ENCODE measurements around the gene CLEC4D.
"Not testable (repeated sequence)": the region's sequence is repeated elsewhere in the genome, so short reads cannot be mapped to it uniquely, and the experiment has no call there.

The CLEC4D gene

GRCh38 chr12:8513256-8513655 is at the start of gene CLEC4D:
Gene CLEC4D, plus strand, starts transcription at chr12:8513503. Its CDS starts 230 bp downstream, at chr12:8513733.
- DNase-seq = no peak

GRCh38 chr12:8465301-8465996 is 47.9 kb upstream of the CLEC4D start:
- DNase-seq = no peak

- DNase-seq = no peak
Observed at GRCh38 chr12:8466241-8466640, 47.1 kb upstream of the CLEC4D start.

- DNase-seq = no peak
Observed at GRCh38 chr12:8471090-8471489, 42.2 kb upstream of the CLEC4D start.

GRCh38 chr12:8475508-8476203 is 37.6 kb upstream of the CLEC4D start:
- DNase-seq = no peak

GRCh38 chr12:8482571-8483061 is 30.7 kb upstream of the CLEC4D start:
- no peak for DNase-seq

GRCh38 chr12:8483079-8483478 is 30.2 kb upstream of the CLEC4D start:
- DNase-seq = no peak

GRCh38 chr12:8491646-8492530 is 21.4 kb upstream of the CLEC4D start:
- DNase-seq = no peak

GRCh38 chr12:8493084-8493483 is 20.2 kb upstream of the CLEC4D start:
- DNase-seq = no peak

- not testable (repeated sequence) for DNase-seq
Observed at GRCh38 chr12:8495671-8496070, 17.6 kb upstream of the CLEC4D start.

GRCh38 chr12:8496074-8496473 is 17.2 kb upstream of the CLEC4D start:
- DNase-seq = not testable (repeated sequence)

- DNase-seq = no peak
Observed at GRCh38 chr12:8499616-8500015, 13.7 kb upstream of the CLEC4D start.

GRCh38 chr12:8501720-8502119 is 11.6 kb upstream of the CLEC4D start:
- no peak for DNase-seq

- DNase-seq = no peak
Observed at GRCh38 chr12:8504351-8504750, 9.0 kb upstream of the CLEC4D start.

GRCh38 chr12:8507596-8507995 is 5.7 kb upstream of the CLEC4D start:
- no peak for DNase-seq

- DNase-seq = no peak
Observed at GRCh38 chr12:8508223-8508622, 5.1 kb upstream of the CLEC4D start.

- no peak for DNase-seq
Observed at GRCh38 chr12:8508910-8509841, 4.1 kb upstream of the CLEC4D start.

- DNase-seq = no peak
Observed at GRCh38 chr12:8517971-8518370, 4.7 kb downstream of the CLEC4D start.

GRCh38 chr12:8519171-8519570 is 5.9 kb downstream of the CLEC4D start:
- no peak for DNase-seq

- DNase-seq = no peak
Observed at GRCh38 chr12:8527250-8528130, 14.2 kb downstream of the CLEC4D start.

- DNase-seq = no peak
Observed at GRCh38 chr12:8532045-8532444, 18.7 kb downstream of the CLEC4D start.

All from NCI-H69 (cell line).